ENCODE results near the gene LYPD6B.

LYPD6B gene

GRCh38 chr2:149094217-149095015 is 55.9 kb downstream of the LYPD6B start:
- no peak overlapping the region for H3K27ac ChIP-seq (ENCODE audit: low read depth, low read length)
- H3K4me1 ChIP-seq (ENCODE audit: control insufficient read depth, insufficient read depth, low read length) = peaks cover 3% of the 10 kb centered on the region; the same call in 1 of the 2 replicates
- no peaks in the 10 kb centered on the region for H3K9me3 ChIP-seq (ENCODE audit: control insufficient read depth, insufficient read depth, low read length)
- no peaks in the 10 kb centered on the region for H3K36me3 ChIP-seq (ENCODE audit: control insufficient read depth, insufficient read depth, low read length)
- no peak overlapping the region for H3K4me3 ChIP-seq (ENCODE audit: low read depth, low read length)
- no peaks in the 10 kb centered on the region for H3K27me3 ChIP-seq (ENCODE audit: control insufficient read depth, insufficient read depth, low read length)
- H3K9ac ChIP-seq (ENCODE audit: low read depth, low read length) = no peak overlapping the region

GRCh38 chr2:149098701-149099100 is 60.2 kb downstream of the LYPD6B start:
- Histone ChIP-seq H3K27ac (ENCODE audit: low read depth, low read length) (no peak overlapping the region), H3K9me3 (ENCODE audit: control insufficient read depth, insufficient read depth, low read length) (no peaks in the 10 kb centered on the region), H3K4me3 (ENCODE audit: low read depth, low read length) (no peak overlapping the region), H3K27me3 (ENCODE audit: control insufficient read depth, insufficient read depth, low read length) (no peaks in the 10 kb centered on the region), H3K4me1 (ENCODE audit: control insufficient read depth, insufficient read depth, low read length) (peaks cover 3% of the 10 kb centered on the region; the same call in 1 of the 2 replicates), H3K36me3 (ENCODE audit: control insufficient read depth, insufficient read depth, low read length) (no peaks in the 10 kb centered on the region), H3K9ac (ENCODE audit: low read depth, low read length) (no peak overlapping the region)

GRCh38 chr2:149099298-149099697 is 60.8 kb downstream of the LYPD6B start:
- H3K27me3 ChIP-seq (ENCODE audit: control insufficient read depth, insufficient read depth, low read length) = no peaks in the 10 kb centered on the region
- H3K4me1 ChIP-seq (ENCODE audit: control insufficient read depth, insufficient read depth, low read length) = peaks cover 3% of the 10 kb centered on the region; the same call in 1 of the 2 replicates
- H3K9me3 ChIP-seq (ENCODE audit: control insufficient read depth, insufficient read depth, low read length) = no peaks in the 10 kb centered on the region
- no peak overlapping the region for H3K27ac ChIP-seq (ENCODE audit: low read depth, low read length)
- no peak overlapping the region for H3K4me3 ChIP-seq (ENCODE audit: low read depth, low read length)
- H3K36me3 ChIP-seq (ENCODE audit: control insufficient read depth, insufficient read depth, low read length) = no peaks in the 10 kb centered on the region
- H3K9ac ChIP-seq (ENCODE audit: low read depth, low read length) = no peak overlapping the region

GRCh38 chr2:149100739-149101699 is 62.5 kb downstream of the LYPD6B start:
- Histone ChIP-seq H3K4me3 (ENCODE audit: low read depth, low read length) (no peak overlapping the region), H3K27me3 (ENCODE audit: control insufficient read depth, insufficient read depth, low read length) (no peaks in the 10 kb centered on the region), H3K9me3 (ENCODE audit: control insufficient read depth, insufficient read depth, low read length) (no peaks in the 10 kb centered on the region), H3K36me3 (ENCODE audit: control insufficient read depth, insufficient read depth, low read length) (no peaks in the 10 kb centered on the region), H3K4me1 (ENCODE audit: control insufficient read depth, insufficient read depth, low read length) (no peaks in the 10 kb centered on the region), H3K27ac (ENCODE audit: low read depth, low read length) (no peak overlapping the region), H3K9ac (ENCODE audit: low read depth, low read length) (no peak overlapping the region)

GRCh38 chr2:149101818-149102217 is 63.3 kb downstream of the LYPD6B start:
- Histone ChIP-seq H3K9me3 (ENCODE audit: control insufficient read depth, insufficient read depth, low read length) (no peaks in the 10 kb centered on the region), H3K4me3 (ENCODE audit: low read depth, low read length) (no peak overlapping the region), H3K36me3 (ENCODE audit: control insufficient read depth, insufficient read depth, low read length) (no peaks in the 10 kb centered on the region), H3K4me1 (ENCODE audit: control insufficient read depth, insufficient read depth, low read length) (no peaks in the 10 kb centered on the region), H3K27ac (ENCODE audit: low read depth, low read length) (no peak overlapping the region), H3K27me3 (ENCODE audit: control insufficient read depth, insufficient read depth, low read length) (no peaks in the 10 kb centered on the region), H3K9ac (ENCODE audit: low read depth, low read length) (no peak overlapping the region)

- H3K36me3 ChIP-seq (ENCODE audit: control insufficient read depth, insufficient read depth, low read length) = no peaks in the 10 kb centered on the region
- no peaks in the 10 kb centered on the region for H3K27me3 ChIP-seq (ENCODE audit: control insufficient read depth, insufficient read depth, low read length)
- no peak overlapping the region for H3K4me3 ChIP-seq (ENCODE audit: low read depth, low read length)
- no peak overlapping the region for H3K9ac ChIP-seq (ENCODE audit: low read depth, low read length)
- H3K27ac ChIP-seq (ENCODE audit: low read depth, low read length) = no peak overlapping the region
- no peaks in the 10 kb centered on the region for H3K4me1 ChIP-seq (ENCODE audit: control insufficient read depth, insufficient read depth, low read length)
- H3K9me3 ChIP-seq (ENCODE audit: control insufficient read depth, insufficient read depth, low read length) = no peaks in the 10 kb centered on the region
These were observed 64.7 kb downstream of the LYPD6B start for GRCh38 chr2:149103081-149103620.

GRCh38 chr2:149104221-149104620 is 65.7 kb downstream of the LYPD6B start:
- Histone ChIP-seq H3K4me1 (ENCODE audit: control insufficient read depth, insufficient read depth, low read length) (no peaks in the 10 kb centered on the region), H3K27me3 (ENCODE audit: control insufficient read depth, insufficient read depth, low read length) (no peaks in the 10 kb centered on the region), H3K27ac (ENCODE audit: low read depth, low read length) (no peak overlapping the region), H3K36me3 (ENCODE audit: control insufficient read depth, insufficient read depth, low read length) (no peaks in the 10 kb centered on the region), H3K9me3 (ENCODE audit: control insufficient read depth, insufficient read depth, low read length) (no peaks in the 10 kb centered on the region), H3K9ac (ENCODE audit: low read depth, low read length) (no peak overlapping the region), H3K4me3 (ENCODE audit: low read depth, low read length) (no peak overlapping the region)

- H3K9ac ChIP-seq (ENCODE audit: low read depth, low read length) = no peak overlapping the region
These were observed 73.6 kb downstream of the LYPD6B start for GRCh38 chr2:149112068-149112467.

GRCh38 chr2:149112713-149113112 is 74.2 kb downstream of the LYPD6B start:
- Histone ChIP-seq H3K9me3 (ENCODE audit: control insufficient read depth, insufficient read depth, low read length) (no peaks in the 10 kb centered on the region), H3K27ac (ENCODE audit: low read depth, low read length) (no peak overlapping the region), H3K9ac (ENCODE audit: low read depth, low read length) (no peak overlapping the region), H3K36me3 (ENCODE audit: control insufficient read depth, insufficient read depth, low read length) (no peaks in the 10 kb centered on the region), H3K27me3 (ENCODE audit: control insufficient read depth, insufficient read depth, low read length) (no peaks in the 10 kb centered on the region), H3K4me1 (ENCODE audit: control insufficient read depth, insufficient read depth, low read length) (no peaks in the 10 kb centered on the region), H3K4me3 (ENCODE audit: low read depth, low read length) (no peak overlapping the region)

More at GRCh38 chr2:149112068-149112467, 73.6 kb downstream of the LYPD6B start:
- H3K4me3 ChIP-seq (ENCODE audit: low read depth, low read length) = no peak overlapping the region
- no peak overlapping the region for H3K27ac ChIP-seq (ENCODE audit: low read depth, low read length)
- no peaks in the 10 kb centered on the region for H3K4me1 ChIP-seq (ENCODE audit: control insufficient read depth, insufficient read depth, low read length)
- H3K27me3 ChIP-seq (ENCODE audit: control insufficient read depth, insufficient read depth, low read length) = no peaks in the 10 kb centered on the region
- no peaks in the 10 kb centered on the region for H3K36me3 ChIP-seq (ENCODE audit: control insufficient read depth, insufficient read depth, low read length)
- H3K9me3 ChIP-seq (ENCODE audit: control insufficient read depth, insufficient read depth, low read length) = no peaks in the 10 kb centered on the region

- Histone ChIP-seq H3K9ac (ENCODE audit: low read depth, low read length) (no peak overlapping the region), H3K36me3 (ENCODE audit: control insufficient read depth, insufficient read depth, low read length) (no peaks in the 10 kb centered on the region), H3K4me1 (ENCODE audit: control insufficient read depth, insufficient read depth, low read length) (no peaks in the 10 kb centered on the region), H3K9me3 (ENCODE audit: control insufficient read depth, insufficient read depth, low read length) (no peaks in the 10 kb centered on the region), H3K4me3 (ENCODE audit: low read depth, low read length) (no peak overlapping the region), H3K27me3 (ENCODE audit: control insufficient read depth, insufficient read depth, low read length) (no peaks in the 10 kb centered on the region), H3K27ac (ENCODE audit: low read depth, low read length) (no peak overlapping the region)
These were observed 77.3 kb downstream of the LYPD6B start for GRCh38 chr2:149115781-149116180.
